Sigmoid colon (tissue), 4 donors: Measurements from ENCODE around the gene MAGI2.

Experiments used
- CTCF ChIP-seq, 4 experiments: fragments of 450-650 bp in 3 of 4; fragments of 200-600 bp in 1 of 4; IDR thresholded peaks; one replicate each; pipeline ENCODE4 v1.5.1; 2016 to 2019; ENCODE audit warnings: antibody characterized with exemption in 4 of 4, mild to moderate bottlenecking in 3 of 4, moderate library complexity in 2 of 4
- EP300 ChIP-seq, 4 donors: sonication (generic); formaldehyde crosslinking; IDR thresholded peaks; one replicate each; pipeline ENCODE4 v1.6.1; 2017; ENCODE audit warnings: antibody characterized with exemption in 4 of 4
- POLR2A ChIP-seq, 2 donors: fragments of 450-650 bp; IDR thresholded peaks; one replicate each; pipeline ENCODE4 v1.6.1; 2016; ENCODE audit warnings: antibody characterized with exemption in 2 of 2, mild to moderate bottlenecking in 2 of 2, moderate library complexity in 2 of 2
- POLR2AphosphoS5 ChIP-seq, 4 donors: sonication (generic); formaldehyde crosslinking; IDR thresholded peaks; one replicate each; pipeline ENCODE4 v1.6.1; 2017; ENCODE audit warnings: antibody characterized with exemption in 4 of 4

DNA sequence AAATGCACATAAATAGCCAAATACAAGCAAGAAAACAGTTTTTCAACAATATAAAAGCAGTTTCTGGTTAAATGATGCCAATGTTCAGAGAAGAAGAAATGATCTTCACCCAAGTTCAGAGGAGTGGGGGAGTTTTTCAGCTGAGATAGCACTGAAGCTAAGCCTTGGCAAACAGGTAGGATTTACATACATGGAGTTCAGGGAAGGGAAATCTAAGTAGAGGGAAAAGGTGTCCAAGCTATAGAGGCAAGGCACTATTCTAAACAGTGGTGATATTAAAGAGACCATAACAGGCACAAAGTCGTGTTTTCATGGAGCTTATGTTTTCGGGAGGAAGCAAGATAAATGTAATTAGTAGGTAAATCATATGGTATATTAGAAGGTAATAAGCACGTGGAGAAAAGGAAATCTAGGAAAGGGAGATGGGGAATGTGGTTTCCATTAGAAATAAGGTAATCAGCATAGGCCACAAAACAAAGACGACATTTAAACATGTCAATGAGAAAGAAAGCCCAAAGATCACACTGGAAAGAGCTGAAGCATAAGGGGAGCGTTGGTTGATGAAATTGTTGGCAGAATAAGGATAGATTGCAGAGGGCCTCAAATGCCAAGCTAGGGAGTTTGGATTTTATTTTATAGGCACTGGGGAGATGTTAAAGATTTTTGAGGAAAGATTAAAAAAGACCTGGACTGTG is 704.3 kb downstream of the MAGI2 start:
- TF ChIP-seq CTCF (IDR thresholded peaks at IDR 0.05), result no peak
- TF ChIP-seq EP300 (IDR thresholded peaks at IDR 0.05), result no peak
- no peak for TF ChIP-seq POLR2A (IDR thresholded peaks at IDR 0.05)
- TF ChIP-seq POLR2AphosphoS5 (IDR thresholded peaks at IDR 0.05), result no peak
